HG02970 (cell line): ENCODE data around the gene SEC14L1.
"Not testable (repeated sequence)": the region's sequence is repeated elsewhere in the genome, so short reads cannot be mapped to it uniquely, and the experiment has no call there.

Source experiments
- ATAC-seq: cut with Tn5 transposase; IDR thresholded peaks from one replicate; pipeline ENCODE4 v1.9.1; 2021; ENCODE audit warnings: mild to moderate bottlenecking, moderate library complexity, moderate number of reproducible peaks; ENCODE audit not compliant: unreplicated experiment, low FRiP score

Gene SEC14L1

GRCh38 chr17:77140166-77140877, 447 bp upstream of the SEC14L1 start:
- ATAC-seq: peak; percentile 90

GRCh38 chr17:77141846-77142449, 1.2 kb downstream of the SEC14L1 start:
- no peak for ATAC-seq

- ATAC-seq: no peak
Observed at GRCh38 chr17:77142689-77143088, 1.9 kb downstream of the SEC14L1 start.

- no peak for ATAC-seq
Observed at GRCh38 chr17:77143306-77143705, 2.5 kb downstream of the SEC14L1 start.

GRCh38 chr17:77144227-77144626, 3.5 kb downstream of the SEC14L1 start:
- ATAC-seq: no peak

- no peak for ATAC-seq
Observed at GRCh38 chr17:77145224-77145611, 4.4 kb downstream of the SEC14L1 start.

- no peak for ATAC-seq
Observed at GRCh38 chr17:77145612-77146245, 5.0 kb downstream of the SEC14L1 start.

GRCh38 chr17:77146246-77146632, 5.5 kb downstream of the SEC14L1 start:
- ATAC-seq: no peak

- no peak for ATAC-seq
Observed at GRCh38 chr17:77146882-77147281, 6.1 kb downstream of the SEC14L1 start.

GRCh38 chr17:77147357-77147801, 6.6 kb downstream of the SEC14L1 start:
- peak; percentile 59 for ATAC-seq

GRCh38 chr17:77148077-77148939, 7.5 kb downstream of the SEC14L1 start:
- no peak for ATAC-seq

- ATAC-seq: no peak
Observed at GRCh38 chr17:77148940-77149510, 8.3 kb downstream of the SEC14L1 start.

GRCh38 chr17:77150196-77150595, 9.4 kb downstream of the SEC14L1 start:
- no peak for ATAC-seq

- ATAC-seq: no peak
Observed at GRCh38 chr17:77151186-77151585, 10.4 kb downstream of the SEC14L1 start.

GRCh38 chr17:77152056-77152455, 11.3 kb downstream of the SEC14L1 start:
- not testable (repeated sequence) for ATAC-seq

GRCh38 chr17:77153472-77153871, 12.7 kb downstream of the SEC14L1 start:
- ATAC-seq: no peak

GRCh38 chr17:77153999-77154586, 13.3 kb downstream of the SEC14L1 start:
- no peak for ATAC-seq

GRCh38 chr17:77155125-77155524, 14.4 kb downstream of the SEC14L1 start:
- no peak for ATAC-seq

GRCh38 chr17:77157766-77158165, 17.0 kb downstream of the SEC14L1 start:
- not testable (repeated sequence) for ATAC-seq
